ENCODE results near the gene TMPRSS13. TPM values are rescaled to one million over a fixed set of nuclear protein-coding genes. Genes with fewer than 3 reads are reported as not detected.

TMPRSS13 gene
- total RNA-seq, 4 donors from 2014 or later, result 0.13 to 0.67 (median 0.31) TPM; not detected in 1

DNA sequence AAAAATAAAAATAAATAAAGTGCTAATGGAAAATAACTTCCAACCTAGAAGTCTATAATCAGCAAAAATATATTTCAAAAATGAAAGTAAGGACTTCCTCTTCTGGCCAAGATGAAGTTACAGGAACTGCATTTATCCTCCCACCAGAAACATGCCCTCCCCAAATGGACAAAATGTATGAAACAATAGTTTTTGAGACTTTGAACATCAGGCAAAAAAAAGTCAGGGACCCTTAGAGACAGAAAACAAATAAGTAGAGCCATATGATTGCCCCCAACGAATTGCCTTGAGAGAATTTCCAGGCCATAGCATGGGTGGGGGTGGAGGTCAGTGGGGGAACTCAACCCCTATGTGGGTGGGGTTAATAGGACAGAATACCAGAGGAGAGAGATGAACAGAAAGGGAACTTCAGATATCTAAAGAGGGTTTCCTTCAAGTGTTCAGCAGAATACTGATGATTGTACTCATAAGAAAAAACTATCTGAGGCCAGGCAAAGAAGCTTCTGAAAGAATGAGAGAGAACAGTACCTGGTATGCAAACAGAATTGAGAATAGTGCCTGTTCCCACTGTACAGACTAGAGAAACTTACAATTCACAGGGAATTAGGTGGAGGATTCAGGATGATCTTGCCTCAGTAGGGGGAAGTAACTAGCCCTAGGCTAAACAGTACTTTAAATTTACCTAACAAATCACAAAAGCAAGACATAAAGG is 30.4 kb upstream of the TMPRSS13 start:
- Histone ChIP-seq H3K27ac (no peak overlapping the region), H3K9me3 (peaks cover 0 to 4% (median 0%) of the 10 kb centered on the region in 3 donors), H3K4me3 (no peak overlapping the region), H3K27me3 (peaks cover 4% of the 10 kb centered on the region), H3K36me3 (no peaks in the 10 kb centered on the region), H3K4me1 (no peaks in the 10 kb centered on the region)
- ATAC-seq, result no peak
- no peak for TF ChIP-seq POLR2A (IDR thresholded peaks at IDR 0.05)
- no peak for TF ChIP-seq POLR2AphosphoS5 (IDR thresholded peaks at IDR 0.05)
- TF ChIP-seq, protein P1, sequence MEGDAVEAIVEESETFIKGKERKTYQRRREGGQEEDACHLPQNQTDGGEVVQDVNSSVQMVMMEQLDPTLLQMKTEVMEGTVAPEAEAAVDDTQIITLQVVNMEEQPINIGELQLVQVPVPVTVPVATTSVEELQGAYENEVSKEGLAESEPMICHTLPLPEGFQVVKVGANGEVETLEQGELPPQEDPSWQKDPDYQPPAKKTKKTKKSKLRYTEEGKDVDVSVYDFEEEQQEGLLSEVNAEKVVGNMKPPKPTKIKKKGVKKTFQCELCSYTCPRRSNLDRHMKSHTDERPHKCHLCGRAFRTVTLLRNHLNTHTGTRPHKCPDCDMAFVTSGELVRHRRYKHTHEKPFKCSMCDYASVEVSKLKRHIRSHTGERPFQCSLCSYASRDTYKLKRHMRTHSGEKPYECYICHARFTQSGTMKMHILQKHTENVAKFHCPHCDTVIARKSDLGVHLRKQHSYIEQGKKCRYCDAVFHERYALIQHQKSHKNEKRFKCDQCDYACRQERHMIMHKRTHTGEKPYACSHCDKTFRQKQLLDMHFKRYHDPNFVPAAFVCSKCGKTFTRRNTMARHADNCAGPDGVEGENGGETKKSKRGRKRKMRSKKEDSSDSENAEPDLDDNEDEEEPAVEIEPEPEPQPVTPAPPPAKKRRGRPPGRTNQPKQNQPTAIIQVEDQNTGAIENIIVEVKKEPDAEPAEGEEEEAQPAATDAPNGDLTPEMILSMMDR (IDR thresholded peaks at IDR 0.05), result no peak
- no peak for TF ChIP-seq EP300 (IDR thresholded peaks at IDR 0.05)
- 39 to 40% methylated on average over 1 of the region's 1 CpG for WGBS, 2 donors (ENCODE audit: low coverage in 1 of 2)

DNA sequence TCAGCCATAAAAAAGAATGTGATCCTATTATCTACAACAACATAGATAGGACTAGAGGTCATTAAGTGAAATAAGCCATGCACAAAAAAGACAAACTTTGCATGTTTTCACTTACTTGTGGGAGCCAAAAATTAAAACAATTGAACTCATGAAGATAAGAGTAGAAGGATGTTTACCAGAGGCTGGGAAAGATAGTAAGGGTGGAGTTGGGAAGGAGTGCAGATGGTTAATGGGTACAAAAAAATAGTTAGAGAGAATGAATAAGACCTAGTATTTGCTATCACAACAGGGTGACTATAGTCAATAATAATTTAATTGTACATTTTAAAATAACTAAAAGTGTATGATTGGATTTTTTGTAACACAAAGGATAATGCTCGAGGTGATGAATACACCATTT is 29.7 kb upstream of the TMPRSS13 start:
- H3K4me3 ChIP-seq, result no peak overlapping the region
- H3K27ac ChIP-seq, result no peak overlapping the region
- H3K9me3 ChIP-seq, result peaks cover 0 to 4% (median 0%) of the 10 kb centered on the region in 3 donors
- peaks cover 6% of the 10 kb centered on the region for H3K27me3 ChIP-seq
- 95 to 100% methylated on average over 1 of the region's 1 CpG for WGBS, 2 donors (ENCODE audit: low coverage in 1 of 2)
- no peak for ATAC-seq
- no peaks in the 10 kb centered on the region for H3K36me3 ChIP-seq
- no peak for TF ChIP-seq POLR2A (IDR thresholded peaks at IDR 0.05)
- TF ChIP-seq, protein P1 (IDR thresholded peaks at IDR 0.05), result no peak
- no peak for TF ChIP-seq POLR2AphosphoS5 (IDR thresholded peaks at IDR 0.05)
- H3K4me1 ChIP-seq, result no peaks in the 10 kb centered on the region

DNA sequence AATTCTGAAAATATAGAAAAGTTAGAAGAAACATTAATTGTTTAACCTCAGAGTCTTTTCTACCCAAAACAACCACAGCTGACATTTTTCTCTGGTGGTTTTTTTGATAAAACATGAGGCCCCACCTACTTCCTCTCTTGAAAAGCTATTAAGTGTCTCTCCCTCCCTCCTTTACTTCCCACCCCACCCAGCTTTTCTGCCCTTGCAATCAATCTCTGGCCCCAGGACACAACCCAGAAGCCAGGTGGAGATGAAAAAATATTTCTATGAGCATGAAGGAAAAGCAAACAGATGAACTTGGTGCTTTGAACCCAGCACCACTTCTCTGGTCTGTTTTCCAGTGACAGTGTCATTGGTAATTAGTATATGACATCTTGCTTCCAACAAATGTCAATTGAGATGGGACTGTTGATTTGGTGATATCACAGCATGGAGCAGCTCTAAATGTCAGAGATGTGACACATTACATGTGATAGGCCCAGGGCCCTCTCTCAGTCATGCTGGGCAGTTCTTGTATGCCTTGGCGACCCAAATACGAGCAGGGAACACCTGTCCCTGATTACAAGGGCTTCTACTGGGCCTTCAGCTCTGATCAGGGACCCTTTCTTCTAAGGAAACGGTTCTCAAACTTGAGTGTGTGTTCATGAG is 23.9 kb upstream of the TMPRSS13 start:
- TF ChIP-seq EP300 (IDR thresholded peaks at IDR 0.05), result no peak
- TF ChIP-seq, protein P1 (IDR thresholded peaks at IDR 0.05), result no peak
- no peak for TF ChIP-seq POLR2AphosphoS5 (IDR thresholded peaks at IDR 0.05)
- no peak for TF ChIP-seq POLR2A (IDR thresholded peaks at IDR 0.05)
- Histone ChIP-seq H3K9me3 (peaks cover 0 to 4% (median 0%) of the 10 kb centered on the region in 3 donors), H3K36me3 (no peaks in the 10 kb centered on the region), H3K27ac (no peak overlapping the region), H3K4me3 (no peak overlapping the region), H3K4me1 (no peaks in the 10 kb centered on the region), H3K27me3 (peaks cover 41% of the 10 kb centered on the region)
- 97 to 100% methylated on average over 1 to 3 of the region's 3 CpGs for WGBS, 2 donors (ENCODE audit: low coverage in 1 of 2)
- no peak for ATAC-seq

DNA sequence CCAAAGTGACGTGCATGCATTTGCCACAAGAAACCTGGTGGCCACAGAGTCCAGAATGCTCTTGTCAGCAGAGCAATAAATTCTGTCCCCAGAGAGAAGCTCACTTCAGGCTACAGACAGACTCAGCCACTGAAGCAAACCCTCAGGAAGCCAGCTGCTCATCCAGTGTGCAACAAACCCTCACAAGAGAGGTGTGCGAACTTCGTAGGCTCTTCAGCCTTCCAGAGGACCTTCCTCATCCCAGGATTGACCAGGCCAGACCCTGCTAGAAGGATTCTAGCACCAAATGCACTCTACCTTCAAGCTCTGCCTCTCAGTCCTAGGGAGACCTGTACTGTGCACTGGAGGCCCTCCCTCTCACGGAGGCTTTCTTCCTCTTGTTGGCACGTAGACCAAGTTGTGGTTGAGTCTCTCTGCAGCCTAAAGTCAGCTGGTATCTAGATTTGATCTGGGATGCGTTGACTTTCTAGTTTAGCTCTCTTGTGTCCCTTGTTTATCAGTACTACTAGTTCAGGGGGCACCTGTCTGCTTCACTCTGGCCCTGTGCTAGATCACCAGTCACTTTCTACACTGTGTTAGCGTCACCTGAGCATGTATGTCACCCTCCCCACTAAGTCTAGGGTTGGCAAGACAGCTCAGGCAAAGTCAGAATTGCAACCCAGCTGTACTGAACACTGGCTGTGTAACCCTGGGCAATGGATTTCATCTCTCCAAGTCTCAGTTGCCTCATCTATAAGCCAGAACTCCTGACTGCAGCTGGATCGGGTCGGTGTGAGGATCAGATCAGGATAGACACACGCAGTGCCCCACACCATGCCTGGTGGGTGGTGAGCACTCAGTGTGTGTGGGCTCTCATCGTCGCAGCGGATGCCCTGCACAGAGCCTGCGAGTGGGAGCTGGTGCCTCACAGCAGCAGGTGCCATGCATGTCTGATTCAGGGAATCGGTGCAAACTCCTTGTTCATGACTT is 22.1 kb upstream of the TMPRSS13 start:
- TF ChIP-seq, protein P1 (IDR thresholded peaks at IDR 0.05), result no peak
- TF ChIP-seq POLR2AphosphoS5 (IDR thresholded peaks at IDR 0.05), result no peak
- TF ChIP-seq POLR2A (IDR thresholded peaks at IDR 0.05), result no peak
- TF ChIP-seq EP300 (IDR thresholded peaks at IDR 0.05), result no peak

More for the DNA sequence above, 22.1 kb upstream of the TMPRSS13 start:
- Histone ChIP-seq H3K4me1 (peaks cover 0 to 9% (median 2%) of the 10 kb centered on the region in 3 donors), H3K27ac (no peak overlapping the region), H3K4me3 (no peak overlapping the region), H3K36me3 (no peaks in the 10 kb centered on the region), H3K9me3 (no peaks in the 10 kb centered on the region), H3K27me3 (peaks cover 52% of the 10 kb centered on the region)
- no peak for ATAC-seq
- 88 to 93% methylated on average over 6 to 9 of the region's 15 CpGs for WGBS, 2 donors (ENCODE audit: low coverage in 1 of 2)

Measured in gastroesophageal sphincter (tissue), 4 donors.